HL-60 (cell line): Measurements from ENCODE around the gene IPO13.

Source experiments
- CTCF ChIP-seq: IDR thresholded peaks from one replicate; pipeline ENCODE4 v1.5.1; 2011; ENCODE audit warnings: low read length, control low read depth, inconsistent platforms; ENCODE audit not compliant: insufficient read depth
- REST ChIP-seq: IDR thresholded peaks from 2 replicates; pipeline ENCODE4 v1.6.1; 2012; ENCODE audit warnings: low read depth; ENCODE audit not compliant: insufficient replicate concordance

- TF ChIP-seq CTCF (no peak), REST (no peak)
Measured at GRCh38 chr1:43990271-43991199, 43.8 kb downstream of the IPO13 start.
